Ishikawa (cell line): ENCODE measurements around the gene PPP2R2C.

ENCODE experiments used
- CEBPB ChIP-seq: IDR thresholded peaks from 2 replicates; pipeline ENCODE4 v1.6.1; 2012
- CREB1 ChIP-seq: IDR thresholded peaks from 2 replicates; pipeline ENCODE4 v1.6.1; 2012; ENCODE audit warnings: low read depth
- EGR1 ChIP-seq: IDR thresholded peaks from 2 replicates; pipeline ENCODE4 v1.6.1; 2012
- EP300 ChIP-seq: IDR thresholded peaks from 2 replicates; pipeline ENCODE4 v1.6.1; 2012; ENCODE audit warnings: borderline replicate concordance
- FOXM1 ChIP-seq: IDR thresholded peaks from 2 replicates; pipeline ENCODE4 v1.6.1; 2012; ENCODE audit warnings: low read depth, borderline replicate concordance
- MAX ChIP-seq: IDR thresholded peaks from 2 replicates; pipeline ENCODE4 v1.6.1; 2012
- NFIC ChIP-seq: IDR thresholded peaks from 2 replicates; pipeline ENCODE4 v1.6.1; 2012
- RAD21 ChIP-seq: IDR thresholded peaks from 2 replicates; pipeline ENCODE4 v1.6.1; 2012; ENCODE audit warnings: low read depth
- REST ChIP-seq: IDR thresholded peaks from 2 replicates; pipeline ENCODE4 v1.6.1; 2012; ENCODE audit warnings: low read depth, mild to moderate bottlenecking
- TAF1 ChIP-seq: IDR thresholded peaks from 2 replicates; pipeline ENCODE4 v1.6.1; 2012; ENCODE audit warnings: low read depth, mild to moderate bottlenecking
- TCF12 ChIP-seq: IDR thresholded peaks from 2 replicates; pipeline ENCODE4 v1.6.1; 2012; ENCODE audit warnings: low read depth
- TEAD4 ChIP-seq: IDR thresholded peaks from 2 replicates; pipeline ENCODE4 v1.6.1; 2012
- YY1 ChIP-seq: IDR thresholded peaks from 2 replicates; pipeline ENCODE4 v1.6.1; 2012; ENCODE audit warnings: low read depth
- ZBTB7A ChIP-seq: IDR thresholded peaks from 2 replicates; pipeline ENCODE4 v1.6.1; 2012; ENCODE audit warnings: low read depth
- TF ChIP-seq, protein P1 (sequence below): IDR thresholded peaks from 2 replicates; pipeline ENCODE4 v1.6.1; 2012

Gene PPP2R2C

DNA sequence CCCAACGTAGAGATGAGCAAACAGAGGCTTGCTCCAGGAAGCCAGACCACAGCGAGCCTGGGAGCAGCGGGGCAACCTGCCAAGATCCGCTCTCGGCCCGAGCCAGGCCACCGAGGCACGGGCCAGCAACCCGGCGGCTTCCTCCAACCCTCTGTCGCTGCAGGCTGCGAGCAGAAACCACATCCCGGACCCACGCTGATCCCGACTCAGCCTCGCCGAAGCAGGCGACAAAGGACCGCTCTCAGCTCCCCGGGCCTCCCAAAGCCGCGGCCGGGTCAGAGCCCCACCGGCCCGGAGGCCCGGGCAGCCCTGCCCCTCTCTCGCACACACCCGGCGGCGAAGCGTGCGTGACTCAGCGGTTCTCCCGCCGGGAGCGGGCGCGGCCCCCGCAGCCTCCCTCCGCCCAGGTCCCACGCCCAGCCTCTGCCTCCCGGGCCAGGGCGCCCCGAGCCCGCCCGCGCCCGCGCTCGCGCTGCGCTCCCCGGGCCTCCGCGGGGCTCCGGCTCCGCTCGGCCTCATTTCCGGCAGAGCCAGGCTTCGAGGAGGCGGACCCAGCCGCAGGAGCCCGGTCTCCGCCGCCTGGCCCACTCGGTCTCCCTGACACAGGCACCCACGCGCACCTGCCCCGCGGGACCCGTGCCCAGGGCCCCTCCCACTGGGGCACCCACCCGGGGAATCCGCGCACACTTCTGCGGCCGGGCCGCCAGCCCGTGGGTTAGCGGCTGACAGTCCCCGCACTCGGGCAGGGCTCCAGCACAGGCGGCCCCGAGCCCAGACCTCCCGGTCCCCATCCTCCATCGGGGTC is 1.7 kb downstream of the PPP2R2C start:
- TF ChIP-seq FOXM1 (no peak), ZBTB7A (no peak), TCF12 (no peak), EGR1 (no peak), CREB1 (no peak), EP300 (no peak), REST (no peak), TAF1 (no peak), RAD21 (no peak), NFIC (no peak), MAX (no peak), YY1 (no peak), TEAD4 (no peak), CEBPB (no peak)
- TF ChIP-seq, protein P1, sequence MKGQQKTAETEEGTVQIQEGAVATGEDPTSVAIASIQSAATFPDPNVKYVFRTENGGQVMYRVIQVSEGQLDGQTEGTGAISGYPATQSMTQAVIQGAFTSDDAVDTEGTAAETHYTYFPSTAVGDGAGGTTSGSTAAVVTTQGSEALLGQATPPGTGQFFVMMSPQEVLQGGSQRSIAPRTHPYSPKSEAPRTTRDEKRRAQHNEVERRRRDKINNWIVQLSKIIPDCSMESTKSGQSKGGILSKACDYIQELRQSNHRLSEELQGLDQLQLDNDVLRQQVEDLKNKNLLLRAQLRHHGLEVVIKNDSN = no peak

DNA sequence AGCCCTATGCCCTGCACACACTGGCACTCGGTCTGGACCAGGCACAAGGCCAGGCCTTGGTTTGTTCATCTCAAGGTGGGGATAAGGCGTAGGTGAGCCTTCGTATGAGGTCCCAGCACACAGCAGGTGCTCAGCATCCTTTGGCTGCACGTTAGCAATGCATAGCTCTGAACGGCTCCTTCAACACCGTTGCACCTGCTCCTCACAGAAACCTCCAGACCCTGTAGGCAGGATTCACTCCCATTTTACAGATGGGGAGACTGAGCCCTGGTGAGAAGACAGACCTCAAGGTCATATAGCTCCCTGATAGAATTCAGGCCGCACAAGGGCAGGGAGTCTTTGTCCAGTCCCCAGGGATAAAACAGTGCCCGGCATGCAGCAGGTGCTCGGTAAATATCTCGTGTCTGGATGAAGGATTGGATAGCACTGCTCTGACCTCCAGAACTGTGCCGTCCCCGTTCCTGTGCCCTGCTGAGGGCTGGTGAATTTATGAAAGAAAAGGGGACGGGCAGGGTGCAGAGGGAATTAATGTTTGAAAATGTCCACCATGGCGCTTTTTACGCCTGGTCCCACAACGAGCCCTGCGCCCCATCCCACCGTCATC is 2.4 kb downstream of the PPP2R2C start:
- TF ChIP-seq YY1 = no peak

- TF ChIP-seq TEAD4 = no peak
- no peak for TF ChIP-seq CEBPB
- TF ChIP-seq RAD21 = no peak
- TF ChIP-seq NFIC = no peak
- TF ChIP-seq EGR1 = no peak
- TF ChIP-seq EP300 = no peak
- TF ChIP-seq YY1 = no peak
These were observed 3.3 kb downstream of the PPP2R2C start for GRCh38 chr4:6469144-6469543.

DNA sequence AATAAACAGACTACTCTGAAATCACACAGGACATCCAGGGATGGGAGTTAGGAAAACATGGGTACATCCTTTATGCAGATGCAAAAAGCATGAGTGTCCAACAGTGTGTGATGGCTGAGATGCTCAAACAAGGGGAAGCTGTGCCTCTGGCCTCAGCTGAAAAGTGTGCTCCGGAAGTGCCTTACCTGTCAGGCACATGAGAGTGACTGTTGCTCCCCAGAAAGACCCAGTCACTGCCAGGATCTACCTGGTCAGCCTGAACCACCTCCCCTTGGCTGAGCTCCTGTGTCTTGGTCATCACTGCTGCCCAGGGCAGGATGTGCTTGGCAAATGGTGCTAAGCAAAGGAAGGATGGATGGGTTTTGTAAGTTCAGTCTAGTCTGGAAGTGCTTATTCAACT is 4.0 kb downstream of the PPP2R2C start:
- TF ChIP-seq EP300 (no peak), TAF1 (no peak), EGR1 (no peak), REST (no peak), CREB1 (no peak)
- TF ChIP-seq, protein P1 = no peak

DNA sequence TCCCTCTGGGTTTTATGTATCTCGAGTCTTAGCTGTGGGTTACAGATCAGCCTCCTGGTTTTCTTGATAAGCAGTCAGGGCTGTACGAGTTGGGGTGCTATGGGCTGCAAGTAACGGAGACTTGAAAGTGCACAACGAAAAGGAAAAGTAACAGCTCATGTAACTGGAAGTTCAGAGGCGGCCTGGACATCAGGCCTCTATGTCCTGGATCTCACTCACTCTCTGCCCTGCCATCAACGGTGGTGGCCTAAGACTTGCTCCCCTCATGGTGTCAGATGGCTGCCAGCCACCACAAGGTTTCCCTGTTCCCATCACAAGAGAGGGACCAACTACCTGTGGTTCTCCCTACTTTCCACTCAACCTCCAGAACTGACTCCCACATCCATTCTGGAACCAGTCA is 4.8 kb downstream of the PPP2R2C start:
- TF ChIP-seq EP300 (no peak), EGR1 (no peak), YY1 (no peak), ZBTB7A (no peak)

DNA sequence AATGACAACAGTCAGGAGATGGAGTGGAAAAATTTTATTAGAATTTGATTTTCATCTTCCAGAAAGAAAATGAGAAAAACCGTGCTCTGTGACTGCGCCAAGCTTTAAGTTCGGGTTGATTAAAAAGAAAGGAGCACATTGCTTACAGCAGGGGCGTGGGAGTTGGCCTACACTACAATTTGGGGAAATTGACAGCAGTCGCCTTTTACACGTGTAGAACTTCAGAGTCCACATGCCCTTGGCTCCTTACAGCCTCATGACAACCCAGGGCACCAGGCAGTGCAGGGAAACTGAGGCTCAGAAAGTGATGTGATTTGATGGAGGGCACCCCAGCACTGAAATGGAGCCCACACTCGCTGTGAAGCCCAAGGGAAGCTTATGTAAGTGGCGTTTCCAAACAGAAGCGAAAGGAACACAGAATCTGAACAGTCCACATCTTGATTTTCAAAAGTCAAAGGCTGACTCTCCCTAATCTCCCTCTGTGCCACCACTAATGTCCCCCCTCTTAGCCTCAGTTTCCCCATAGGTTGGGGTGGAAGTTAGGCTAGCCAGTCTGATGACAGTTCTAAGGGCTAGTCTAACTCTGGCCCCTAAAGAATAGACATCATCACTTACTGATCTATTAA is 5.5 kb downstream of the PPP2R2C start:
- TF ChIP-seq TCF12 = no peak
- no peak for TF ChIP-seq EGR1
- TF ChIP-seq REST = no peak
- TF ChIP-seq EP300 = no peak
- TF ChIP-seq CREB1 = no peak
- no peak for TF ChIP-seq TAF1
- TF ChIP-seq, protein P1 = no peak
- TF ChIP-seq ZBTB7A = no peak
- TF ChIP-seq RAD21 = no peak
- TF ChIP-seq FOXM1 = no peak
- no peak for TF ChIP-seq YY1
- TF ChIP-seq CEBPB = no peak
